NCI-H748 (cell line): ENCODE data around the gene TUBGCP4.
A peak's percentile ranks its signal among the peaks of the same experiment; 100 is the strongest.
"Not testable (repeated sequence)": the region's sequence is repeated elsewhere in the genome, so short reads cannot be mapped to it uniquely, and the experiment has no call there.

ENCODE experiments used
- DNase-seq: peaks from one replicate; lab custom pipeline; 2025; ENCODE audit not compliant: unreplicated experiment; lab: John Stamatoyannopoulos, UW

The TUBGCP4 gene, protein sequence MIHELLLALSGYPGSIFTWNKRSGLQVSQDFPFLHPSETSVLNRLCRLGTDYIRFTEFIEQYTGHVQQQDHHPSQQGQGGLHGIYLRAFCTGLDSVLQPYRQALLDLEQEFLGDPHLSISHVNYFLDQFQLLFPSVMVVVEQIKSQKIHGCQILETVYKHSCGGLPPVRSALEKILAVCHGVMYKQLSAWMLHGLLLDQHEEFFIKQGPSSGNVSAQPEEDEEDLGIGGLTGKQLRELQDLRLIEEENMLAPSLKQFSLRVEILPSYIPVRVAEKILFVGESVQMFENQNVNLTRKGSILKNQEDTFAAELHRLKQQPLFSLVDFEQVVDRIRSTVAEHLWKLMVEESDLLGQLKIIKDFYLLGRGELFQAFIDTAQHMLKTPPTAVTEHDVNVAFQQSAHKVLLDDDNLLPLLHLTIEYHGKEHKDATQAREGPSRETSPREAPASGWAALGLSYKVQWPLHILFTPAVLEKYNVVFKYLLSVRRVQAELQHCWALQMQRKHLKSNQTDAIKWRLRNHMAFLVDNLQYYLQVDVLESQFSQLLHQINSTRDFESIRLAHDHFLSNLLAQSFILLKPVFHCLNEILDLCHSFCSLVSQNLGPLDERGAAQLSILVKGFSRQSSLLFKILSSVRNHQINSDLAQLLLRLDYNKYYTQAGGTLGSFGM

DNA sequence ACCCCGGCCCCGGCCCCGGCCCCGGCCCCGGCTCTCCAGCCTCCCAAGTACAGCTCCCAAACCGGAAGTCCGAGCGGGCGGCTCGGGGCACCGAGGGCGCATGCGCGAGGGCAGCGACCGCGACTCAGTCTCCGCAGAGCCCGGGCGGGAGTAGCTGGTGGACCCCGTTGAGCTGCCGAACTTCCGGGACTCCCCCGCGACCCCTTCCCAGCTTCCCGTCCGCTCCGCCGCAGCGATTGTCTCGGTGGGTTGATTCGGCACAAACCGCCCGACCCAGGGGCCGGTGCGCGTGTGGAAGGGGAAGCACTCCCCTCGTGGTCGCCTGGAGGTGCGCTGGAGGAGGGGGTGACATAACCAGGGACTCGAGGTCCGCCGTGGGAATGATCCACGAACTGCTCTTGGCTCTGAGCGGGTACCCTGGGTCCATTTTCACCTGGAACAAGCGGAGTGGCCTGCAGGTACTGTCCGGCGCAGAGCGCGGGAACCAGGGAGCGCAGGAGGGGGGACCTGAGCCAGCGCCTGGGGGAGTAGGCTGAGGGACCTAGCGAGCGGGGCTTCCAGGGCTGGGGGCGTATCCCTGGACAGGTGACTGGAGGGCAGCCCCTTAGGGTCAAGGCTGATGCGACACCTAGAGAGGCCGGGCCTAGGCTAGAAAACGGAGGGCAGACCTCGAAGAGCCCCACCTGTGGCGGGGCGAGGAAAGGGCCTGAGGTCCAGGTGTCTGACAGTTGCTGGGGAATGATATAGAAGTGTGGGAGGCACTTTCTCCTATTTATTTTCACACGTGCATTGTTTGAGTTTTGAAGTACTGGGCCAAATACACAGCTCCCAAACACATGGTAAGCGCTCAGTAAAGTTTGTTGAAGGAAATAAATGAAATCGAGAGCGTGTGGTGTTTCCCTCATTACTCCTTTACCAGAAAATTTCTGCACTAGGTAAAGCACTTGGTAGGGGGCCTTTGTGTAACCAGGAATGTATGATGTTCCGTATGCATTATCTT lies at the start of gene TUBGCP4, which contains the start of gene ZSCAN29:
Gene TUBGCP4, plus strand, starts transcription at position 127 of the 1,000 bp plus-strand sequence. Its CDS starts 254 bp downstream, at position 381.
Gene ZSCAN29, minus strand, starts transcription at position 69 of the 1,000 bp plus-strand sequence. CDS start 1,130 bp downstream, outside the sequence.
- peak; percentile 83 for DNase-seq

GRCh38 chr15:43325039-43325684 lies 45.7 kb upstream of the TUBGCP4 start:
- DNase-seq = peak; percentile 3

GRCh38 chr15:43329217-43329959 lies 41.5 kb upstream of the TUBGCP4 start:
- peak; percentile 63 for DNase-seq

DNA sequence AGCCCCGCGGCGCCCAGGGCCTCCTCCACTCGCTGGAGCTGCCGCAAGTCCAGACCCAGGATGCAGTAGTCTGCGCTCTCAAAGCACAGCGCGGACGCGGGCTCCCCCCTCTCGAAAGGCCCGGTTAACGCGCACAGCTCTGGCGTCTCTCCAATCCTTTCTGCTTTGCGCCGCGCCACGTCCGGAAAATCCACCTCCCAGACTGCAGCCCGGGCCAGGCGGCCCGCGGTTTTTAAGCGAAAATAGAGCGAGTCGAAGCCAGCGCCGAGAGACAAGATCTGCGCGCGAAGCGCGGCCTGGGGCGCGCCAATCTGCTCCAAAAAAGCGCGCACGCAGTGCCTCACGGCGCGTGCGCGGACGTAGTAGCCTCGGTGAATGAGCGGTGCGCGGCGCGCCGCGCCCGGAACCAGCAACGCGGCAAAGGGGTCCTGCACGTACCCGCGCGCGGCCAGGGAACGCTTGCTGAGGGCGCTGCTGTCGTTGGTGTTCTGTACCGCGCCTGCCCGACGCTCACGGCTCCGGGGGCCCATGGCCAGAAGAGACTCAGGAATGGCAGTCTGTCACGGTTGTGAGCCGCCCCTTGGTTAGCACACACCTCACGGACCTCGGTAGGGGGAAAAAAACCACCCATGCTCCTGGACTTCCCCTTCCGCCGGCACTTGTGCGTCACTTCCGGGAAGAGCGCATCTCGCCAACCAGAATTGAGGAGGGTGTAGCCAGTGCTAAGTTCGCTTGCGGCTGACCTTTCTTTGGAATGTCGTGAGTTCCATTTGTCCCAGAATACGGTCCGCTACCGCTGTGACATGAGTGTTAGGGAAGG lies 40.7 kb upstream of the TUBGCP4 start, which contains the start of gene LCMT2:
Gene LCMT2, minus strand, starts transcription at position 614 of the 820 bp plus-strand sequence. Its CDS starts 84 bp downstream, at position 530.
- peak; percentile 90 for DNase-seq

GRCh38 chr15:43330780-43331087 lies 40.2 kb upstream of the TUBGCP4 start:
- DNase-seq = no peak

DNA sequence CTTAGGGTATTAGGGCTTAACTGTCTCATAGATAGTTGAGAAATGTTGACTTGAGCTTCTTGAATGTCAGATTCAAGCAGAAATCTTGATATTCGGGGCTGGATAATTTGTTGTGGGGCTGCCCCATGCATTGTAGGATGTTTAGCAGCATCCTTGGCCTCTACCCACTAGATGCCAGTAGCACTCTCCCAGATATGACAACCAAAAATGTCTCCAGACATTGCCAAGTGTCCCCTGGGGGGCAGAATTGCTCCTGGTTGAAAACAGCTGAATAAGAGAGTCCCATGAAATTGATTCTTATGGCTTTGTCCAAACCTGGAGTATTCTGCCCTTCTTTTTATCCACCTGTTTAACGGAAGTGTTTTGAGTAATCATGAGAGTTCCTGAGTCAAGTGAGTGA lies 24.6 kb upstream of the TUBGCP4 start:
- DNase-seq = peak; percentile 2

DNA sequence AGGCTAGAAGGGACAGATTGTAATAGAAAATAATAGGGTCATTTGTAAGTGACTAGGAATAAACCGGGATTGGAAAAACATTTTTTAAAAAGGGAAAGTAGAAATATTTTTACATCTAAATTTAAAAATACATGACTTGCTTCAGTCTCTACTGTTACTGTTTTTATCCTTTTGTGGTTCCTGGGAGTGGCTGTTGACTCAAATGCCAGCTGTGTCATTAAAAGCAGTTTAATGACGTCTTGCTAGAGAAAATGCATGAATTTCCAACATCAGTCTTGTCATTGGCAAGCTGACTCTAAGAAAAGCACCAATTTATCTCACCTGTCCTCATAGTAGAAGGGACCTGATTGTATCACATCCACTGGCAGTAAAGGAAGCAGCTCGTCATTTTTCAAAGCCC lies 23.8 kb upstream of the TUBGCP4 start:
- peak; percentile 45 for DNase-seq

GRCh38 chr15:43352693-43353382 lies 18.1 kb upstream of the TUBGCP4 start:
- no peak for DNase-seq

- no peak for DNase-seq
Observed at GRCh38 chr15:43360821-43361220, 10.1 kb upstream of the TUBGCP4 start.

DNA sequence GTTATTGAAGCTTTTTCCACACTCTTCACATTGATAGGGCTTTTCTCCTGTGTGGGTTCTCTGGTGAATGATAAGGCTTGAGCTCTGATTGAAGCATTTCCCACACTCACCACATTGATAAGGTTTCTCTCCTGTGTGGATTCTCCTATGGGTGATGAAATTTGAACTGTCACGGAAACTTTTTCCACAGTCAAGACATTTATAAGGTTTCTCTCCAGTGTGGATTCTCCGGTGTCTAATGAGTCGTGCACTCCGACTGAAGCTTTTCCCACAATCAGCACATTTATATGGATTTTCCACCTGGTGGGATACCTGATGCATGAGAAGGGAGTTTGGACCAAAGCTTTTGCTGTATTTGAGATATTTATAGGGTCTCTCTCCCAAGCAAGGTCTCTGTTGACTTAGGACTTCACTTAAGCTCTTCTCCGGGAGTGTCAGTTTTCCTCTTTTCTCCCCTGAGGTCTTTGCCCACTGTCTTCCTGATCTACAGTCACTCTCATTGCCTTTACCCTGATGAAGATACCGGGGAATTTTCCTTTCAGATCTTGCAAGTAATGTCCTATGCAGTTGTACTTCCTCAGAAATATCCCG lies 9.5 kb upstream of the TUBGCP4 start:
- DNase-seq = no peak

DNA sequence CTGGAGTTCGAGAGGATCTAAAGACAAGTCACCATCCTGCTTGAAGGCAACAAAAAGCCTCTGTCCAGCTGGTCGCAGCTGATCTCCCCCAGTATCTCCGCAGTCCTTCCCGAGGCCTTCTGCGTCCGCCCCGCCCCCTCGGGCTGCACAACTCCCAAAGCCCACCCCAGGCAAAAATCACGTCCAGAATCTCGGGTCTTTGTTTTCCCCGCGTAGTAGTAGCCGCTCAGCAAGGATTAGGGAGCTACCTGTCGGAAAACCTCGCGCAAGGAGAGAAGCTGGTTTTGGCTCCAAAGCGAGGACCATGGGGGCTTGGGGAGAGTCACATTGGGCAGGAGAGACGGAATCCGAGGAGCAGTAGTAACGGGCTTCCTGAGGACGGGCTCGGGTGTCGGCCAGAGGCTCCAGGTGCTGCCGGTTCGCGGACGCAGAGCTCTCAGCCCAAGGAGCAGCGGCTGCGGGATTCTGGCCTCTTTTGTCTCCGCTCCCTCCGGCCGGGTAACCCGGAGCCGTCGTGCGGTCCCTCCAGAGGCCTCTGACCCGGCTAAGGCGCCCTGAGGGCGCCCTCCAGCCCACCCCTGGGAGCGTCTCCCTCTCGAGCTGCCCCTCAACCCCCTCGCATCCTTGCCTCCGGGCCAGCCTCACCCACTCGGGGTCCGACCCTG lies 459 bp upstream of the TUBGCP4 start:
- peak; percentile 50 for DNase-seq

GRCh38 chr15:43376017-43376705 lies 5.3 kb downstream of the TUBGCP4 start:
- DNase-seq = peak; percentile 43

DNA sequence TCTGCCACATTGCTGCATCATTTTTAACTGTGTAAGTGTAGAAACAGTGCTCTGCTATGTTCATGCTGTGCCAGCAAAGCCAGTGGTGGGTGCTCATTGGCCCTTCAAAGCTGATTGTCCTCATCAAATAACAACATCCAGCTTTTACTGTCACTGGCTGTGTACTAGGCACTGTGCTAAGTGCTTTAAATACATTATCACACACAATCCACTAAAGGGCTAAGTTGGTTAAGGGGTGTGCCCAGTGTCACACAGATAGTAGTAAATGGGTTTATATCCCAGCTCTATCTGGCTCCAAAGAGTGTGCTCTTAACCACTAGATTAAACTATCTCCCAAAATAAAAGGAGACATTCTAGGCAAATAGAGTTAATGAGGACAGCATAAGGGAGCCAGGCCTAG lies 7.7 kb downstream of the TUBGCP4 start:
- DNase-seq = no peak

GRCh38 chr15:43382310-43382709 lies 11.4 kb downstream of the TUBGCP4 start:
- no peak for DNase-seq

DNA sequence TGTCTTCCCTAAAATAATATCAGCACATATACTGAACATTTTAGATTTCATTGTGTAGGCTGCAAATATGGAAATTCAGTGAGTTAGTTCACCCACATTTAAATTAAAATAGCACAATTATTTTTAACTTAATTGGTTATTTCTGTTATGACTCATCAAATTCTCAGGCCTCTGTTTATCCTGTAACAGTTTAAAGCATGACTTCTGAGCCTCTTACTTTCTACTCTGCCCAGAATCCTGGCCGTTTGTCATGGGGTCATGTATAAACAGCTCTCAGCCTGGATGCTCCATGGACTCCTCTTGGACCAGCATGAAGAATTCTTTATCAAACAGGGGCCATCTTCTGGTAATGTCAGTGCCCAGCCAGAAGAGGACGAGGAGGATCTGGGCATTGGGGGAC lies 12.2 kb downstream of the TUBGCP4 start:
- DNase-seq = no peak

- DNase-seq = no peak
Observed at GRCh38 chr15:43390723-43391122, 19.8 kb downstream of the TUBGCP4 start.

DNA sequence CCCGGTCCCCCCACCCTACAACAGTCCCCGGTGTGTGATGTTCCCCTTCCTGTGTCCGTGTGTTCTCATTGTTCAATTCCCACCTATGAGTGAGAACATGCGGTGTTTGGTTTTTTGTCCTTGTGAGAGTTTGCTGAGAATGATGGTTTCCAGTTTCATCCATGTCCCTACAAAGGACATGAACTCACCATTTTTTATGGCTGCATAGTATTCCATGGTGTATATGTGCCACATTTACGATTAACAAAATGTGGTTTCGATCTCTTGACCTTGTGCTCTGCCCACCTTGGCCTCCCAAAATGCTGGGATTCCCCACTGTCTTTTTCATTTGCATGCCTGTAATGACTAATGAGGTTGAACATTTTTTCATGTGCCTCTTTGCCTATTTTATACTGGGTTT lies 22.7 kb downstream of the TUBGCP4 start:
- not testable (repeated sequence) for DNase-seq
